ENCODE data around the gene GALK1. TPM values are rescaled to one million over a fixed set of nuclear protein-coding genes. Genes with fewer than 3 reads are reported as not detected.

The GALK1 gene
- total and polyA plus RNA-seq, 2 of the 13 experiments (the other 11 are each of a cell fraction or from before 2014, with no cell fraction given), result 59.9 to 93.6 TPM

DNA sequence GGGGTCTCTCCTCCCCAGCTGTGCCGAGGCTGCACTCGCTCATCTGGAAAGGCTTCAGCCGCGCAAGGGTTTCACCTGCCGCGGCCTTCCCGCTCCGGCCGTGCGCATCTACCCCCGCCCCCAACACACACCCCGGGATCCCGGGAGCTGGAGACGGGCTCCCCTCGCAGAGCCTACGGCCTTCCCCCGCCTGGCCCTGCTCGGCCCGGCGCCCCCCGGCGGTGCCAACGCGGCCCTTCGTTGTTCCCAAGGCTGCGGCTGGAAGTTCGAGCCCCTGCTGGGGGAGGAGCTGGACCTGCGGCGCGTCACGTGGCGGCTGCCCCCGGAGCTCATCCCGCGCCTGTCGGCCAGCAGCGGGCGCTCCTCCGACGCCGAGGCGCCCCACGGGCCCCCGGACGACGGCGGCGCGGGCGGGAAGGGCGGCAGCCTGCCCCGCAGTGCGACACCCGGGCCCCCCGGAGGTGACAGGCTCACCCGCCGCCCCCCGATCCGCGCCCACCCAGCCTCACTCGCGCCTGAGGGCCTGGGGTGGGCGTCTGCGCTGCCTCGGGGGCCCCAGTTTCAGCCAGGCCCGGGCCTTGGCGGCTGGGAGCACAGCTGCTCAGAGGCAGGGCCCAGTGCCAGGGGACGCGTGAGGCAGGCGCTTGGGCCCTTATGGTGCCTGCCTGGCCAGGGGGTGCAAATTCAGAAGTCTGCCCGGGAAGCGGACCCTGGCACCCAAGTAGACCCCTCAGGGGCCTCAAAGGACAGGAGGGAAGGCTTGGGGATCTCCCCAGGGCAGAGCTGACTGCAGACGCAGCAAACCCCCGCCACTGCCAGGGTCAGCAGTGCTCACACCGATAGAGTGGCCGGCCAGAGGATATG, 11.2 kb downstream of the GALK1 start (continued):
- TF ChIP-seq, protein P1, sequence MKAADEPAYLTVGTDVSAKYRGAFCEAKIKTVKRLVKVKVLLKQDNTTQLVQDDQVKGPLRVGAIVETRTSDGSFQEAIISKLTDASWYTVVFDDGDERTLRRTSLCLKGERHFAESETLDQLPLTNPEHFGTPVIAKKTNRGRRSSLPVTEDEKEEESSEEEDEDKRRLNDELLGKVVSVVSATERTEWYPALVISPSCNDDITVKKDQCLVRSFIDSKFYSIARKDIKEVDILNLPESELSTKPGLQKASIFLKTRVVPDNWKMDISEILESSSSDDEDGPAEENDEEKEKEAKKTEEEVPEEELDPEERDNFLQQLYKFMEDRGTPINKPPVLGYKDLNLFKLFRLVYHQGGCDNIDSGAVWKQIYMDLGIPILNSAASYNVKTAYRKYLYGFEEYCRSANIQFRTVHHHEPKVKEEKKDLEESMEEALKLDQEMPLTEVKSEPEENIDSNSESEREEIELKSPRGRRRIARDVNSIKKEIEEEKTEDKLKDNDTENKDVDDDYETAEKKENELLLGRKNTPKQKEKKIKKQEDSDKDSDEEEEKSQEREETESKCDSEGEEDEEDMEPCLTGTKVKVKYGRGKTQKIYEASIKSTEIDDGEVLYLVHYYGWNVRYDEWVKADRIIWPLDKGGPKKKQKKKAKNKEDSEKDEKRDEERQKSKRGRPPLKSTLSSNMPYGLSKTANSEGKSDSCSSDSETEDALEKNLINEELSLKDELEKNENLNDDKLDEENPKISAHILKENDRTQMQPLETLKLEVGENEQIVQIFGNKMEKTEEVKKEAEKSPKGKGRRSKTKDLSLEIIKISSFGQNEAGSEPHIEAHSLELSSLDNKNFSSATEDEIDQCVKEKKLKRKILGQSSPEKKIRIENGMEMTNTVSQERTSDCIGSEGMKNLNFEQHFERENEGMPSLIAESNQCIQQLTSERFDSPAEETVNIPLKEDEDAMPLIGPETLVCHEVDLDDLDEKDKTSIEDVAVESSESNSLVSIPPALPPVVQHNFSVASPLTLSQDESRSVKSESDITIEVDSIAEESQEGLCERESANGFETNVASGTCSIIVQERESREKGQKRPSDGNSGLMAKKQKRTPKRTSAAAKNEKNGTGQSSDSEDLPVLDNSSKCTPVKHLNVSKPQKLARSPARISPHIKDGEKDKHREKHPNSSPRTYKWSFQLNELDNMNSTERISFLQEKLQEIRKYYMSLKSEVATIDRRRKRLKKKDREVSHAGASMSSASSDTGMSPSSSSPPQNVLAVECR (CRISPR knock-in tag; IDR thresholded peaks at IDR 0.05; ENCODE audit: borderline replicate concordance), result peak; percentile 48
- peak; percentile 51 for TF ChIP-seq SRSF1 (optimal IDR thresholded peaks at IDR 0.05; ENCODE audit: low read depth, low read length)
- TF ChIP-seq, protein P2, sequence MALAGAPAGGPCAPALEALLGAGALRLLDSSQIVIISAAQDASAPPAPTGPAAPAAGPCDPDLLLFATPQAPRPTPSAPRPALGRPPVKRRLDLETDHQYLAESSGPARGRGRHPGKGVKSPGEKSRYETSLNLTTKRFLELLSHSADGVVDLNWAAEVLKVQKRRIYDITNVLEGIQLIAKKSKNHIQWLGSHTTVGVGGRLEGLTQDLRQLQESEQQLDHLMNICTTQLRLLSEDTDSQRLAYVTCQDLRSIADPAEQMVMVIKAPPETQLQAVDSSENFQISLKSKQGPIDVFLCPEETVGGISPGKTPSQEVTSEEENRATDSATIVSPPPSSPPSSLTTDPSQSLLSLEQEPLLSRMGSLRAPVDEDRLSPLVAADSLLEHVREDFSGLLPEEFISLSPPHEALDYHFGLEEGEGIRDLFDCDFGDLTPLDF (CRISPR knock-in tag; IDR thresholded peaks at IDR 0.05), result peak; percentile 76
- peak; percentile 67; the same call in 1 of the 2 replicates for TF ChIP-seq ZNF333 (CRISPR knock-in tag; IDR thresholded peaks at IDR 0.05; ENCODE audit: borderline replicate concordance)
- TF ChIP-seq DPF2 (CRISPR knock-in tag; IDR thresholded peaks at IDR 0.05; ENCODE audit: borderline replicate concordance, low read depth), result no peak
- TF ChIP-seq, protein P3, sequence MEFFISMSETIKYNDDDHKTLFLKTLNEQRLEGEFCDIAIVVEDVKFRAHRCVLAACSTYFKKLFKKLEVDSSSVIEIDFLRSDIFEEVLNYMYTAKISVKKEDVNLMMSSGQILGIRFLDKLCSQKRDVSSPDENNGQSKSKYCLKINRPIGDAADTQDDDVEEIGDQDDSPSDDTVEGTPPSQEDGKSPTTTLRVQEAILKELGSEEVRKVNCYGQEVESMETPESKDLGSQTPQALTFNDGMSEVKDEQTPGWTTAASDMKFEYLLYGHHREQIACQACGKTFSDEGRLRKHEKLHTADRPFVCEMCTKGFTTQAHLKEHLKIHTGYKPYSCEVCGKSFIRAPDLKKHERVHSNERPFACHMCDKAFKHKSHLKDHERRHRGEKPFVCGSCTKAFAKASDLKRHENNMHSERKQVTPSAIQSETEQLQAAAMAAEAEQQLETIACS (CRISPR knock-in tag; IDR thresholded peaks at IDR 0.05), result no peak
- peak; percentile 74 for TF ChIP-seq ZNF768 (CRISPR knock-in tag; IDR thresholded peaks at IDR 0.05)
- TF ChIP-seq FOXA1 (IDR thresholded peaks at IDR 0.05), result no peak
- 0 out of 2 replicates have a peak, but pooled peaks have one; percentile 5 for TF ChIP-seq FOXA1 (CRISPR knock-in tag; IDR thresholded peaks at IDR 0.05)
- TF ChIP-seq HOXD1 (CRISPR knock-in tag; IDR thresholded peaks at IDR 0.05), result peak; percentile 84; the same call in 1 of the 2 replicates
- TF ChIP-seq KLF16 (CRISPR knock-in tag; IDR thresholded peaks at IDR 0.05), result no peak
- TF ChIP-seq ZNF558 (CRISPR knock-in tag; IDR thresholded peaks at IDR 0.05; ENCODE audit: borderline replicate concordance), result peak; percentile 84; the same call in 1 of the 2 replicates
- no peak for TF ChIP-seq ATF7 (IDR thresholded peaks at IDR 0.05)
- TF ChIP-seq ATF7 (CRISPR knock-in tag; IDR thresholded peaks at IDR 0.05), result no peak
- TF ChIP-seq ZNF253 (CRISPR knock-in tag; IDR thresholded peaks at IDR 0.05; ENCODE audit: borderline replicate concordance), result peak; percentile 79; the same call in 1 of the 2 replicates
- peak; percentile 76 for TF ChIP-seq ZMYM4 (CRISPR knock-in tag; IDR thresholded peaks at IDR 0.05)
- no peak for TF ChIP-seq RORA (CRISPR knock-in tag; IDR thresholded peaks at IDR 0.05)
- peak; percentile 52; the same call in 1 of the 2 replicates for TF ChIP-seq HOXA5 (CRISPR knock-in tag; IDR thresholded peaks at IDR 0.05)
- no peak for TF ChIP-seq CHD2 (IDR thresholded peaks at IDR 0.05; ENCODE audit: low read depth, low read length)
- no peak for TF ChIP-seq MAFF (IDR thresholded peaks at IDR 0.05; ENCODE audit: low read depth, low read length)
- TF ChIP-seq HDAC2 (CRISPR knock-in tag; IDR thresholded peaks at IDR 0.05), result no peak
- TF ChIP-seq, protein P4, sequence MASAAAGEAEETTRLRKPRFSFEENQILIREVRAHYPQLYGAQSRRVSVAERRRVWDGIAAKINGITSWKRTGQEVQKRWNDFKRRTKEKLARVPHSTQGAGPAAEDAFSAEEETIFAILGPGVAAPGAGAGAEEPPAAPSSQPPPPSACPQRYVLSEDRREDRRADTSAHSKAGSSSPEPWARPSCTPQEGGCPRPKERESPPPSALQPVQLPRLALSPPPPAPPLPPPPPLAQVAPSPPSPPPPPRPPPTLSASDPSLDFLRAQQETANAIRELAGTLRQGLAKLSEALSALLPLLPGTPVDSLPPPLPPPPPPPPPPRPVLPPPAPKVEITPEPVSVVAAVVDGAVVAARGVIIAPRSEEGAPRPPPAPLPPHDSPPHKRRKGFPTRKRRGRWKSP (CRISPR knock-in tag; IDR thresholded peaks at IDR 0.05), result no peak
- TF ChIP-seq ZKSCAN5 (CRISPR knock-in tag; IDR thresholded peaks at IDR 0.05), result no peak

Data from HepG2 (cell line).